ENCODE data around the gene NEGR1.

- TF ChIP-seq EZH2 (IDR thresholded peaks at IDR 0.05; ENCODE audit: low read depth, unreplicated experiment) (no peak), CTCF (conservative IDR thresholded peaks at IDR 0.05; ENCODE audit: low read depth in 2 of 2) (no peak), EZH2phosphoT487 (IDR thresholded peaks at IDR 0.05; ENCODE audit: unreplicated experiment) (no peak), POLR2AphosphoS5 (IDR thresholded peaks at IDR 0.05; ENCODE audit: low read depth) (no peak), ZNF114 (CRISPR knock-in tag; IDR thresholded peaks at IDR 0.05) (no peak), REST (IDR thresholded peaks at IDR 0.05; ENCODE audit: unreplicated experiment) (no peak), CREB1 (CRISPR knock-in tag; IDR thresholded peaks at IDR 0.05; ENCODE audit: low read depth) (no peak), ZNF331 (CRISPR knock-in tag; IDR thresholded peaks at IDR 0.05; ENCODE audit: low read depth) (no peak)
Observed at GRCh38 chr1:72060466-72061245, 221.7 kb downstream of the NEGR1 start.

Data from GM23338 (cell line).